K562 (cell line): ENCODE measurements around the gene DNAH3. TPM values are rescaled to one million over a fixed set of nuclear protein-coding genes. Genes with fewer than 3 reads are reported as not detected.

Experiments
- BRF2 ChIP-seq: IDR thresholded peaks from 3 replicates; pipeline ENCODE4 v1.6.1; 2011; ENCODE audit warnings: borderline replicate concordance, mild to moderate bottlenecking; ENCODE audit not compliant: insufficient read length, insufficient read depth
- DACH1 ChIP-seq: fragments of 450-650 bp; IDR thresholded peaks from 2 replicates; pipeline ENCODE4 v1.6.1; 2018; ENCODE audit not compliant: partially characterized antibody
- MTA3 ChIP-seq: fragments of 450-650 bp; formaldehyde crosslinking; IDR thresholded peaks from 2 replicates; pipeline ENCODE4 v1.6.1; 2017; ENCODE audit warnings: mild to moderate bottlenecking, borderline replicate concordance
- NEUROD1 ChIP-seq: fragments of 150-350 bp; IDR thresholded peaks from 2 replicates; pipeline ENCODE4 v1.6.1; 2014; ENCODE audit warnings: borderline replicate concordance, low read length, low read depth; ENCODE audit not compliant: partially characterized antibody
- PRDM10 ChIP-seq: fragments of 450-650 bp; IDR thresholded peaks from 2 replicates; pipeline ENCODE4 v1.6.1; 2018; ENCODE audit not compliant: partially characterized antibody
- STAT5B ChIP-seq: fragments of 250-450 bp; sonication (Bioruptor Pico); IDR thresholded peaks from 2 replicates; pipeline ENCODE4 v1.8.0; 2021; ENCODE audit warnings: mild to moderate bottlenecking, inconsistent platforms
- THAP7 ChIP-seq: fragments of 250-450 bp; sonication (Bioruptor Pico); IDR thresholded peaks from 2 replicates; pipeline ENCODE4 v1.5.0; 2021
- USF1 ChIP-seq: sonication (generic); formaldehyde crosslinking; IDR thresholded peaks from 2 replicates; pipeline ENCODE4 v1.9.0; 2022; ENCODE audit warnings: mild to moderate bottlenecking, missing genetic modification reagents
- YBX1 ChIP-seq: fragments of 450-650 bp; IDR thresholded peaks from 2 replicates; pipeline ENCODE4 v1.7.1; 2016; ENCODE audit warnings: mild to moderate bottlenecking
- ZMIZ1 ChIP-seq, 2 experiments: fragments of 150-350 bp in 1 of 2; IDR thresholded peaks; 2 replicates each; pipeline ENCODE4 v1.6.1; 2012 to 2016; ENCODE audit warnings: low read depth in 2 of 2, low read length in 2 of 2, mild to moderate bottlenecking in 1 of 2, moderate library complexity in 1 of 2
- ZNF408 ChIP-seq: fragments of 250-450 bp; sonication (Bioruptor Pico); IDR thresholded peaks from 2 replicates; pipeline ENCODE4 v1.4.0; 2020; ENCODE audit warnings: low read depth, mild to moderate bottlenecking, moderate library complexity
- ZNF512 ChIP-seq: IDR thresholded peaks from 2 replicates; pipeline ENCODE4 v1.6.1; 2016; ENCODE audit warnings: missing genetic modification characterization, missing compliant biosample characterization
- polyA plus RNA-seq, 8 experiments: library from polyadenylated mRNA; depleted of rRNA in 4 of 8; stranded (reverse) in 5 of 8; unstranded in 3 of 8; fragments of >200 nt; fragmentation: Nextera tagmentation in 2 of 8; fragmentation: Illumina TruSeq in 1 of 8; extraction: Ambion mirVana in 2 of 8; extraction: Trizol in 1 of 8; gene quantifications; 2 replicates each; pipeline versions ENCODE4 v1.2.1 to v1.2.3, GENCODE V29; 2011 to 2014; ENCODE audit warnings: inconsistent platforms in 1 of 8, missing spikeins in 1 of 8
- total RNA-seq, 7 experiments: library from RNA; depleted of rRNA in 6 of 7; stranded (reverse); fragments of >200 nt in 6 of 7; fragmentation: Illumina TruSeq in 2 of 7; extraction: Trizol in 2 of 7; gene quantifications; 2 replicates each; pipeline versions ENCODE4 v1.2.1 to v1.2.3, GENCODE V29; 2011 to 2021; ENCODE audit warnings: low replicate concordance in 1 of 7

DNAH3 gene
- total and polyA plus RNA-seq, 9 of the 15 experiments (the other 6 are each of a cell fraction or from before 2014, with no cell fraction given) = 0.32 to 0.84 (median 0.44) TPM

GRCh38 chr16:20900299-20901067 lies 250.2 kb downstream of the DNAH3 start, which contains the start of the genes DCUN1D3 and LYRM1 (continued):
- TF ChIP-seq USF1 (CRISPR knock-in tag) (no peak), PRDM10 (peak; percentile 100), STAT5B (no peak), ZNF512 (tag) (no peak), BRF2 (no peak), YBX1 (no peak), DACH1 (no peak), THAP7 (CRISPR knock-in tag) (no peak), ZMIZ1 (IDR thresholded peaks at IDR 0.05; ENCODE audit: low read depth in 2 of 2, low read length in 2 of 2) (no peak), ZNF408 (CRISPR knock-in tag) (no peak), NEUROD1 (peak; percentile 47), MTA3 (peak; percentile 14)
